Smooth muscle cell (in vitro differentiated cells): ENCODE results near the gene SEC16A. TPM values are rescaled to one million over a fixed set of nuclear protein-coding genes. Genes with fewer than 3 reads are reported as not detected.

Experiments used
- DNase-seq: peaks from one replicate; lab custom pipeline; 2025; ENCODE audit not compliant: unreplicated experiment; lab: John Stamatoyannopoulos, UW
- H2AFZ ChIP-seq: fragments of 200-600 bp; sonication (generic); 2 replicates; pipeline ENCODE4 v1.6.0; 2016; ENCODE audit warnings: antibody characterized with exemption, low read depth, mild to moderate bottlenecking
- H3F3A ChIP-seq: fragments of 200-600 bp; sonication (generic); 2 replicates; pipeline ENCODE4 v1.6.0; 2017; ENCODE audit warnings: antibody characterized with exemption, low read depth
- H3K27ac ChIP-seq: fragments of 200-600 bp; sonication (generic); 2 replicates; pipeline ENCODE4 v1.5.1; 2016; ENCODE audit warnings: low read depth, mild to moderate bottlenecking
- H3K27me3 ChIP-seq: fragments of 200-600 bp; sonication (generic); 2 replicates; pipeline ENCODE4 v1.6.1; 2016; ENCODE audit warnings: low read depth, mild to moderate bottlenecking
- H3K36me3 ChIP-seq: fragments of 200-600 bp; sonication (generic); 2 replicates; pipeline ENCODE4 v1.5.1; 2016; ENCODE audit warnings: low read depth
- H3K4me1 ChIP-seq: fragments of 200-600 bp; sonication (generic); 2 replicates; pipeline ENCODE4 v1.5.1; 2016; ENCODE audit warnings: low read depth
- H3K4me2 ChIP-seq: fragments of 200-600 bp; sonication (generic); 2 replicates; pipeline ENCODE4 v1.6.0; 2016; ENCODE audit warnings: mild to moderate bottlenecking
- H3K4me3 ChIP-seq: fragments of 200-600 bp; sonication (generic); 2 replicates; pipeline ENCODE4 v1.5.1; 2016; ENCODE audit warnings: mild to moderate bottlenecking
- H3K79me2 ChIP-seq: fragments of 200-600 bp; sonication (generic); 2 replicates; pipeline ENCODE4 v1.6.0; 2016; ENCODE audit warnings: low read depth, mild to moderate bottlenecking
- H3K9ac ChIP-seq: fragments of 200-600 bp; sonication (generic); 2 replicates; pipeline ENCODE4 v1.6.0; 2016; ENCODE audit warnings: low read depth
- H3K9me3 ChIP-seq: fragments of 200-600 bp; sonication (generic); replicated peaks from 2 replicates; pipeline ENCODE4 v1.5.1; 2016; ENCODE audit warnings: low read depth
- H4K20me1 ChIP-seq: fragments of 200-600 bp; sonication (generic); 2 replicates; pipeline ENCODE4 v1.6.0; 2016; ENCODE audit warnings: low read depth
- WGBS: methylation state at CpG from one replicate; pipeline ENCODE4 v1.1.7; 2016; ENCODE audit warnings: low lambda C conversion rate; 5-methylcytosine and 5-hydroxymethylcytosine counted together
- polyA plus RNA-seq: library from polyadenylated mRNA; unstranded; fragments of >200 nt; fragmentation: Nextera tagmentation; extraction: Ambion mirVana; gene quantifications from 2 replicates; pipeline ENCODE4 v1.2.1, GENCODE V29; 2016
- total RNA-seq: library from RNA; depleted of rRNA; stranded (reverse); fragments of >200 nt; gene quantifications from 2 replicates; pipeline ENCODE4 v1.2.3, GENCODE V29; 2014
- TF ChIP-seq, protein P1 (sequence below): fragments of 200-600 bp; sonication (generic); IDR thresholded peaks from 2 replicates; pipeline ENCODE4 v1.5.1; 2017; ENCODE audit warnings: borderline replicate concordance, mild to moderate bottlenecking, antibody characterized with exemption; ENCODE audit not compliant: insufficient read depth, poor library complexity, severe bottlenecking

The SEC16A gene
- total and polyA plus RNA-seq, 2 experiments from 2014 or later, result 45.7 to 56.8 TPM

DNA sequence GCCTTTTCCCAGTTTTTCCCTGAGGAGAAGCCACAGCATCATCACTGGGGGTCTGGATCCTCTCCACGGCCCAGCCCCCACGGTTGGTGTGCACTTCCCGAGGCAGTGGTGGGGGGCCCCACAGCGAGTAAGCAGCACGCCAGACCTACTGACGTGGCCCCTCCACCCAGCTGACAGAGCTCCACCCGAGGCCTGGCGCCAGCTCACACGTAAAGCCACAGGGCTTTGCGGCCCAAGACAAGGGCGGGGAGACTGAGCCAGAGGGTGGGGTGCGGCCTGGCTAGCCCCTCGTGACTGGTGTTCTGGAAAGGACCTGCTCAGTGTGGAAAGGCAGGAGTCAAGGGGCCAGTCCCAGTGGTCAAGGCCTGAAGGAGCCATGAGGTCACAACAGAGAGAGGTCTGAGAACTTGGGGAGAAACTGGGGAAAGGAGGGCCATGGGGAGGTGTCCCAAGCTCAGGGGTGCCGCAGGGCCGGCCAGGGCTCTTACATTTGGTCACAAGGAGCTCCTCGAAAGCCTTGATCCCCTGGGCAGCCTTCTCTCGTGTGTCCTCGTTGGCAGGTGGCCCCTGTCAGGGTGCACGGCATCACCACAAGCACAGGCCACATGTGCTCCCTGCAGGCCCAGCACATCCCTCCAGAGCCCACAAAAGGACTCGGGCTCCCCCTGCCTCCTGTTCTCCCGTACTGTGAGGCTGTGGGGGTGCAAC lies 88.4 kb downstream of the SEC16A start:
- 94% methylated on average over 20 of the region's 21 CpGs for WGBS

DNA sequence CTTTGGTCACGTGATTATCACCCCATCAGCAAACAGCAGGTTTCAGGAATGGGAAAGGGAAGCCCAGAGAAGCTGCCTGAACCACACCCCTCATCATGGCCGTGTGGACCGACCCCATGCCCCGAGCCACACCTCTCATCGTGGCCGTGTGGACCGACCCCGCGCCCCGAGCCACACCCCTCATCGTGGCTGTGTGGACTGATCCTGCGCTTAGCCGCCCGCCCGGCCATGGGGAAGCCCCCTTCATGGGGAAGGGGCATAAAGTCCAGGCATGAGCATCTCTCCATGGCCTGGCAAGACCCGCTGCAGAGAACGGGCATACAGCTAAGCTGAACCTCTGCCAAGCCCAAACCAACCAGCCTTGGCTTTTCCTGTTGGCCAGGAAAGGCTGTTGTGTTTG lies 89.3 kb downstream of the SEC16A start:
- TF ChIP-seq, protein P1, sequence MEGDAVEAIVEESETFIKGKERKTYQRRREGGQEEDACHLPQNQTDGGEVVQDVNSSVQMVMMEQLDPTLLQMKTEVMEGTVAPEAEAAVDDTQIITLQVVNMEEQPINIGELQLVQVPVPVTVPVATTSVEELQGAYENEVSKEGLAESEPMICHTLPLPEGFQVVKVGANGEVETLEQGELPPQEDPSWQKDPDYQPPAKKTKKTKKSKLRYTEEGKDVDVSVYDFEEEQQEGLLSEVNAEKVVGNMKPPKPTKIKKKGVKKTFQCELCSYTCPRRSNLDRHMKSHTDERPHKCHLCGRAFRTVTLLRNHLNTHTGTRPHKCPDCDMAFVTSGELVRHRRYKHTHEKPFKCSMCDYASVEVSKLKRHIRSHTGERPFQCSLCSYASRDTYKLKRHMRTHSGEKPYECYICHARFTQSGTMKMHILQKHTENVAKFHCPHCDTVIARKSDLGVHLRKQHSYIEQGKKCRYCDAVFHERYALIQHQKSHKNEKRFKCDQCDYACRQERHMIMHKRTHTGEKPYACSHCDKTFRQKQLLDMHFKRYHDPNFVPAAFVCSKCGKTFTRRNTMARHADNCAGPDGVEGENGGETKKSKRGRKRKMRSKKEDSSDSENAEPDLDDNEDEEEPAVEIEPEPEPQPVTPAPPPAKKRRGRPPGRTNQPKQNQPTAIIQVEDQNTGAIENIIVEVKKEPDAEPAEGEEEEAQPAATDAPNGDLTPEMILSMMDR, result no peak
- Histone ChIP-seq H3K36me3 (peaks cover 3% of the 10 kb centered on the region), H2AFZ (no peak overlapping the region), H3K4me1 (no peaks in the 10 kb centered on the region), H3K4me3 (no peak overlapping the region), H3F3A (no peaks in the 10 kb centered on the region), H3K4me2 (no peak overlapping the region), H3K27ac (no peak overlapping the region), H4K20me1 (peaks cover 11% of the 10 kb centered on the region), H3K9me3 (no peaks in the 10 kb centered on the region), H3K9ac (no peak overlapping the region), H3K79me2 (peaks cover 6% of the 10 kb centered on the region), H3K27me3 (no peaks in the 10 kb centered on the region)
- no peak for DNase-seq
- 97% methylated on average over 17 of the region's 17 CpGs for WGBS

More for the DNA sequence above, 88.4 kb downstream of the SEC16A start:
- no peaks in the 10 kb centered on the region for H3K9me3 ChIP-seq
- no peak overlapping the region for H3K9ac ChIP-seq
- peaks cover 3% of the 10 kb centered on the region for H3K36me3 ChIP-seq
- H3K4me1 ChIP-seq, result peaks cover 7% of the 10 kb centered on the region
- H2AFZ ChIP-seq, result no peak overlapping the region
- no peak overlapping the region for H3K27ac ChIP-seq
- TF ChIP-seq, protein P1, result no peak
- no peaks in the 10 kb centered on the region for H3F3A ChIP-seq
- no peak overlapping the region for H3K4me2 ChIP-seq
- H3K79me2 ChIP-seq, result peaks cover 15% of the 10 kb centered on the region
- H3K27me3 ChIP-seq, result no peaks in the 10 kb centered on the region
- DNase-seq, result no peak
- H4K20me1 ChIP-seq, result peaks cover 20% of the 10 kb centered on the region
- no peak overlapping the region for H3K4me3 ChIP-seq

DNA sequence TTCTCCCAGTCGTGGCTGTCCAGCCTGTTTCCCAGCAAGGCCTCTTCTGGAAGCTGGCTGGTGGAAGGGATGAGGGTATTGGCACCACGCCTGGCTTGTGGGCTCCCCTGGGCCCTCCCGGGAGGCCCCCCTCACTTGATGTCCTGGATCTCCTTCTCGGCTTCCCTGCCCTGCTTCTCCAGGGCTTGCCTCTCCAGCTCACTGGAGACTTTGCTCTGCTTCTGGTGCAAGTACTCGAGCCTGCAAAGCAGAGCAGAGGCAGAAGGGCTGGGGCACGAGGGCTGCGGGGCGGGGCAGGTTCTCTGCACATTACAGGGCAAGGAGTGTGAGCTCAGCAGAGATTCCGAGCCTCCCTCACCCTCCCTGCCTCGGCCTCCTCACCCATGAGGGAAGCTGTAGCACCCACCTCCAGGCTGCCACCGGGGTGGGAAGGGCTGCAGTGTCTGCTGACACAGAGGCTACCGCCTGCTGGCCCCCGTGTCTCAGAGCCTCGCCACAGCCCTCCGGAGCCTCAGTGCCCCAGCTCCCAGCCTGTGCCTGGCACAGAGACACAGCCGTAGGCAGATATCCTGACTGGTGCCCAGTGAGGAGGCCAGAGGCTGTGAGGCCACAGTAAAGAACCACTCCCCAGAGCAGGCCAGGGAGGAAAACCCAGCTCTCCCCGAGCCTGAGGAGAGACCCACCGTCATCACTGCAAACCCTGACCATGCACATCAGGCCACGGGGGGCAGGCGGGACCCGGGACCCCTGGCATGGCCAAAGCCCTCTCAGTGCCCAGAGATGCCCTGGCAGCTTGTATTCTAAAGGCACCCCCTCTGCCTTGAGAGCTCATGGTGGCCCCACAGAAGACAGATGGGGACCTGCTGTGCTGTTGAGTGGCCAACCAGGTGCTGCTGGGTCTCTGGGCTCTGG lies 90.0 kb downstream of the SEC16A start:
- no peaks in the 10 kb centered on the region for H3K4me1 ChIP-seq
- H3K9ac ChIP-seq, result no peak overlapping the region
- H3K4me2 ChIP-seq, result no peak overlapping the region
- no peaks in the 10 kb centered on the region for H3K79me2 ChIP-seq
- no peak for DNase-seq
- H4K20me1 ChIP-seq, result peaks cover 5% of the 10 kb centered on the region
- H3K9me3 ChIP-seq, result no peaks in the 10 kb centered on the region
- TF ChIP-seq, protein P1, result no peak
- 97% methylated on average over 20 of the region's 21 CpGs for WGBS
- peaks cover 3% of the 10 kb centered on the region for H3K36me3 ChIP-seq
- no peak overlapping the region for H3K27ac ChIP-seq
- H3K4me3 ChIP-seq, result no peak overlapping the region
- H3K27me3 ChIP-seq, result no peaks in the 10 kb centered on the region
- H3F3A ChIP-seq, result no peaks in the 10 kb centered on the region
- no peak overlapping the region for H2AFZ ChIP-seq
